Measurements from ENCODE around the gene BMPR2.

DNA sequence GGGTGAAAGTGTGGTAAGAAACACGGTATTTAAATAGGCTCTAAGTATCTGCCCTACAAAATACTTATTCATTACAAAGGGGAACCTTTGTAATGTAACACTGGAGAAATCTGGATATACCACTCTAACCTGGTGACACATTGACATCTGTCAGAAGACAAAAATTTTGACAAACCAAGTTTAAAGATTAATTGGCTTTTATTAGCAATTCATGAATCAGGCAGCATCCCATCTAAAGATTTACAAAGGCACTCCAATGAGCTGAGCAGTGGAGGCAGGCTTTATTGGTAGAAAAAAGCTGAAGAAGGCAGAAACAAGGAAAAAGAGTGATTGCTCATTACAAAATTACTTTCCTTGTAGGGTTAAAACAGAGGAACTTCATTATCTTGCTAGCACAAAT lies 35.0 kb downstream of the BMPR2 start:
- no peak for TF ChIP-seq CTCF (IDR thresholded peaks at IDR 0.05)
- no peak for TF ChIP-seq POLR2A (IDR thresholded peaks at IDR 0.05)

Data from breast epithelium (tissue), 3 donors.